OCI-LY1 (cell line): ENCODE data around the gene RSAD1.

Experiments used
- H2AFZ ChIP-seq: fragments of 200-600 bp; sonication (generic), shearing (Covaris generic); 2 replicates; pipeline ENCODE4 v1.6.0; 2014; ENCODE audit warnings: antibody characterized with exemption, mild to moderate bottlenecking, low read length
- H3F3A ChIP-seq: fragments of 200-600 bp; sonication (generic), shearing (Covaris generic); 2 replicates; pipeline ENCODE4 v1.6.0; 2014; ENCODE audit warnings: mild to moderate bottlenecking, antibody characterized with exemption, low read length, moderate library complexity; ENCODE audit not compliant: insufficient read depth
- H3K27ac ChIP-seq: fragments of 200-600 bp; sonication (generic); 2 replicates; pipeline ENCODE4 v1.5.1; 2014; ENCODE audit warnings: low read length, mixed run types, mild to moderate bottlenecking, low read depth; ENCODE audit not compliant: poor library complexity, severe bottlenecking
- H3K27me3 ChIP-seq: fragments of 200-600 bp; sonication (generic); 2 replicates; pipeline ENCODE4 v1.6.0; 2014; ENCODE audit warnings: antibody characterized with exemption, mild to moderate bottlenecking, low read length, moderate library complexity; ENCODE audit not compliant: insufficient read depth
- H3K36me3 ChIP-seq: fragments of 200-600 bp; sonication (generic); 2 replicates; pipeline ENCODE4 v1.6.1; 2014; ENCODE audit warnings: mild to moderate bottlenecking, antibody characterized with exemption, low read length, moderate library complexity, mixed read lengths; ENCODE audit not compliant: insufficient read depth
- H3K4me1 ChIP-seq: fragments of 200-600 bp; sonication (generic); 2 replicates; pipeline ENCODE4 v1.5.1; 2014; ENCODE audit warnings: mild to moderate bottlenecking, low read length, moderate library complexity; ENCODE audit not compliant: insufficient read depth, severe bottlenecking
- H3K4me2 ChIP-seq: fragments of 200-600 bp; sonication (generic), shearing (Covaris generic); 2 replicates; pipeline ENCODE4 v1.6.1; 2014; ENCODE audit warnings: low read length
- H3K4me3 ChIP-seq: fragments of 200-600 bp; sonication (generic); 2 replicates; pipeline ENCODE4 v1.5.1; 2014; ENCODE audit warnings: low read length, low read depth, mild to moderate bottlenecking, mixed read lengths; ENCODE audit not compliant: poor library complexity, severe bottlenecking
- H3K79me2 ChIP-seq: fragments of 200-600 bp; shearing (Covaris generic); 2 replicates; pipeline ENCODE4 v1.6.1; 2016; ENCODE audit warnings: mixed run types, low read length, mixed read lengths; ENCODE audit not compliant: insufficient read depth
- H3K9ac ChIP-seq: fragments of 200-600 bp; sonication (generic), shearing (Covaris generic); 2 replicates; pipeline ENCODE4 v1.6.1; 2014; ENCODE audit warnings: mild to moderate bottlenecking, low read length, mixed read lengths
- H3K9me2 ChIP-seq: fragments of 200-600 bp; sonication (generic), shearing (Covaris generic); 2 replicates; pipeline ENCODE4 v1.6.1; 2014; ENCODE audit warnings: low read depth, mild to moderate bottlenecking, low read length, mixed read lengths
- H3K9me3 ChIP-seq: fragments of 200-600 bp; shearing (Covaris generic); 2 replicates; pipeline ENCODE4 v1.6.1; 2014; ENCODE audit warnings: low read length, mixed read lengths
- H4K20me1 ChIP-seq: fragments of 200-600 bp; sonication (generic), shearing (Covaris generic); 2 replicates; pipeline ENCODE4 v1.6.0; 2016; ENCODE audit warnings: mild to moderate bottlenecking, low read length; ENCODE audit not compliant: insufficient read depth
- EZH2 ChIP-seq: fragments of 200-600 bp; sonication (generic), shearing (Covaris generic); IDR thresholded peaks from 2 replicates; pipeline ENCODE4 v1.8.0; 2017; ENCODE audit warnings: borderline replicate concordance, mixed run types, mild to moderate bottlenecking, antibody characterized with exemption, low read length, moderate library complexity, mixed read lengths
- TF ChIP-seq, protein P1 (sequence below): fragments of 200-600 bp; sonication (generic), shearing (Covaris generic); IDR thresholded peaks from 2 replicates; pipeline ENCODE4 v1.5.1; 2017; ENCODE audit warnings: mild to moderate bottlenecking, antibody characterized with exemption, low read length, moderate library complexity, mixed read lengths

RSAD1 gene

DNA sequence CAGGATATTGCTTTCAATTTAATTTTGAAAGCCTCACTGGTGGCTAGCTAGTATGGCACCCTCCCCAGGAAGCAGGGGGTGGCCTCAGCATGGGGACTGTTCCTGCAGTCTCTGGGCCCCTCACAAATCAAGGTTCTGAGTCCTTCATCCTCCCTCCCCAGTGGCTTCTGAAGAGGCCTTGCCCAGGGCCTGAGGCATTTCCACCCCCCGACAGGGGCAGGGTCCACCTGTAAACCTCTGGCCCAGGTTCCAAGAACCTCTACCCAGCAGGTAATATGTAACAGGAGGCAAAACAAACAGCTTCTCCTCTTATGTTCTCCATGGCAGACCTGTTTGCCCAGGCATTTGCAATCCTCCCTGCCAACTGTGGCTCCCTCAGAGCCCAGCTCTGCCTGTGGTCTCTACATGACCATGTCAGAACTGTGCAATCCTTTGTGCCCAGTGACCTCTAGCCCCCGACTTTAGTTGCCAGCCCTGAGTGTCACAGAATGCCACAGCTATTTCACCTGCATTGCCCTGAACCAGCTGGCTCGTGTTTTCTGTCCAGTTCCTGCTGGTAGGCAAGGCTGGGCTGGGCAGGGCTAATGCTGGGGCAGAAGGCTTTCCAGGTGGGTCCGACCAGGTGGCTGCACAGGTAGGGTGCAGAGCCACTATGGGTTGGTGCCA is 38.4 kb upstream of the RSAD1 start:
- H3K27ac ChIP-seq, result no peak overlapping the region
- no peak for TF ChIP-seq EZH2
- TF ChIP-seq, protein P1, sequence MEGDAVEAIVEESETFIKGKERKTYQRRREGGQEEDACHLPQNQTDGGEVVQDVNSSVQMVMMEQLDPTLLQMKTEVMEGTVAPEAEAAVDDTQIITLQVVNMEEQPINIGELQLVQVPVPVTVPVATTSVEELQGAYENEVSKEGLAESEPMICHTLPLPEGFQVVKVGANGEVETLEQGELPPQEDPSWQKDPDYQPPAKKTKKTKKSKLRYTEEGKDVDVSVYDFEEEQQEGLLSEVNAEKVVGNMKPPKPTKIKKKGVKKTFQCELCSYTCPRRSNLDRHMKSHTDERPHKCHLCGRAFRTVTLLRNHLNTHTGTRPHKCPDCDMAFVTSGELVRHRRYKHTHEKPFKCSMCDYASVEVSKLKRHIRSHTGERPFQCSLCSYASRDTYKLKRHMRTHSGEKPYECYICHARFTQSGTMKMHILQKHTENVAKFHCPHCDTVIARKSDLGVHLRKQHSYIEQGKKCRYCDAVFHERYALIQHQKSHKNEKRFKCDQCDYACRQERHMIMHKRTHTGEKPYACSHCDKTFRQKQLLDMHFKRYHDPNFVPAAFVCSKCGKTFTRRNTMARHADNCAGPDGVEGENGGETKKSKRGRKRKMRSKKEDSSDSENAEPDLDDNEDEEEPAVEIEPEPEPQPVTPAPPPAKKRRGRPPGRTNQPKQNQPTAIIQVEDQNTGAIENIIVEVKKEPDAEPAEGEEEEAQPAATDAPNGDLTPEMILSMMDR, result no peak
- H3K36me3 ChIP-seq, result no peaks in the 10 kb centered on the region
- no peaks in the 10 kb centered on the region for H3K27me3 ChIP-seq
- no peaks in the 10 kb centered on the region for H3K9me2 ChIP-seq
- H3K4me1 ChIP-seq, result no peaks in the 10 kb centered on the region
- no peak overlapping the region for H2AFZ ChIP-seq
- no peaks in the 10 kb centered on the region for H3K79me2 ChIP-seq
- no peak overlapping the region for H3K4me3 ChIP-seq
- no peaks in the 10 kb centered on the region for H4K20me1 ChIP-seq
- H3K9me3 ChIP-seq, result no peaks in the 10 kb centered on the region
- no peak overlapping the region for H3K4me2 ChIP-seq
- H3K9ac ChIP-seq, result no peak overlapping the region
- no peaks in the 10 kb centered on the region for H3F3A ChIP-seq

DNA sequence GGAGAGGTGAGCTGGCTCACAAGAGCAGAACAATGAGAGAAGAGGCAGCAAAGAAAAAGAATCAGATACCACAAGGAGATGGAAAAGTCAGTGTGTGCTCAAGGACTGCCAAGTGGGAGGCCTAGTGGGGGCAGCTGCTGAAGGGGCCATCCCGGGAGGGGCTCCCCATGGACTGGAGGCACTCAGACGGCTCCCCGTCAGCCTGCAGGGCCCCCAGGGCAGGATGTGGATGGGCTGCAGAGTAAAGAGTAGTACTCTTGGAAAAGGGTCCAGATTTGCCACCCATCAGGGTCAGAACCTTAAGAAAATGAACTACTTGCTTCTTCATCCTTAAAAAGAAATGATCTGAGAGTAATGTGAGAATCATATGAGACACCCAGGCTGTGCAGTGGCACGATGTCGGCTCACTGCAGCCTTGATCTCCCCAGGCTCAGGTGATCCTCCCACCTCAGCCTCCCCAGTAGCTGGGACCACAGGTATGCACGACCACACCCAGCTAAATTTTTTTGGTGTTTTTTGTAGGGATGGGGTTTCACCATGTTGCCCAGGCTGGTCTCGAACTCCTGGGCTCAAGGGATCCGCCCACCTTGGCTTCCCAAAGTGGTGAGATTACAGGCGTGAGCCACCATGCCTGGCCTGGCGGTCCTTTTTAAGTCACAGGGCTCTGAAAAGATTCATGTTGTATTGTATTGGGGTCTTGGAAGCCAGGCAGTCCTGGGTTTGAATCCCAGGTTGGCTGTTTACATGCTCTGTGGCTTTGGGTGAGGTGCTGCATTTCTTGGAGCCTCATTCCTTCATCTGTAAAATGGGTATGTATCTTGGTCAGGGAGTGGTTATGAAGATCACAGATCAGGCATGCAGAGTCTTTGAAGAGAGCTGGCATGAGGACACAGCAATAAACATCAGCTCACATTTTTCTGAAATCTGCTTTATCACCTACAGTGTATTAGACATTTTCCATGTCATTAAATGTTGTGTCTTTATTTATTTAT is 37.5 kb upstream of the RSAD1 start:
- H3K9me3 ChIP-seq, result no peaks in the 10 kb centered on the region
- TF ChIP-seq EZH2, result no peak
- TF ChIP-seq, protein P1, result no peak
- H3K27ac ChIP-seq, result no peak overlapping the region
- H3K9ac ChIP-seq, result no peak overlapping the region
- H3K27me3 ChIP-seq, result no peaks in the 10 kb centered on the region
- H3K79me2 ChIP-seq, result no peaks in the 10 kb centered on the region
- H3F3A ChIP-seq, result no peaks in the 10 kb centered on the region
- H3K4me2 ChIP-seq, result no peak overlapping the region
- H3K36me3 ChIP-seq, result no peaks in the 10 kb centered on the region
- no peak overlapping the region for H3K4me3 ChIP-seq
- no peaks in the 10 kb centered on the region for H3K4me1 ChIP-seq
- H4K20me1 ChIP-seq, result no peaks in the 10 kb centered on the region
- H2AFZ ChIP-seq, result no peak overlapping the region
- no peaks in the 10 kb centered on the region for H3K9me2 ChIP-seq

DNA sequence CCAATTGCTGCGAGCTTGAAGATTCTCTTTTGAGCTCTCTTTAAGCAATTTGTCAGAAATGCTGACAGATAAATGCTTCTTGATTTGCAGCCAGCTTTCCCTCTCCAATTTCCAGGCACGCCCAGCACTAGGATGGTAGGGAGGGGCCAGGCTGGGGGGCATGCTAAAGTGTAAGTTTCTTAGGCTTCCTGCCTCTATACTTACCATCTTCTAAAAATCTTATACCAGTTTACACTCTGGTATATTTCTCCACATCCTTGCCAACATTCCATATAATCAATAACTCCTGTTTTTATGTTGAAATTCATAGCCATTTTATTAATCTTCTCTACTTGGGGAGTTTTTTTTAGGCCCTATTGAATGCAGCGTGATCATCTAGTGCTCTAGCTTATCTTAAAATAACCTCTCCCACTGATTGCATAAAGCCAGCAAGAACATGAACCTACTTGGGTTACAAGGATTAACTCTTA is 35.1 kb upstream of the RSAD1 start:
- no peaks in the 10 kb centered on the region for H3K4me1 ChIP-seq
- H3K9me2 ChIP-seq, result no peaks in the 10 kb centered on the region
- no peak overlapping the region for H3K27ac ChIP-seq

More for the DNA sequence above, 35.1 kb upstream of the RSAD1 start:
- Histone ChIP-seq H3K9me3 (no peaks in the 10 kb centered on the region), H3K79me2 (no peaks in the 10 kb centered on the region), H4K20me1 (no peaks in the 10 kb centered on the region), H3K9ac (no peak overlapping the region), H3F3A (no peaks in the 10 kb centered on the region), H3K4me3 (no peak overlapping the region), H2AFZ (no peak overlapping the region), H3K27me3 (no peaks in the 10 kb centered on the region), H3K4me2 (no peak overlapping the region), H3K36me3 (no peaks in the 10 kb centered on the region)
- no peak for TF ChIP-seq EZH2
- TF ChIP-seq, protein P1, result no peak
